Measurements from ENCODE around the gene SOHLH1. TPM values are rescaled to one million over a fixed set of nuclear protein-coding genes. Genes with fewer than 3 reads are reported as not detected.

Gene SOHLH1
- total RNA-seq, 1 donor from 2014 or later, result under 0.01 TPM

DNA sequence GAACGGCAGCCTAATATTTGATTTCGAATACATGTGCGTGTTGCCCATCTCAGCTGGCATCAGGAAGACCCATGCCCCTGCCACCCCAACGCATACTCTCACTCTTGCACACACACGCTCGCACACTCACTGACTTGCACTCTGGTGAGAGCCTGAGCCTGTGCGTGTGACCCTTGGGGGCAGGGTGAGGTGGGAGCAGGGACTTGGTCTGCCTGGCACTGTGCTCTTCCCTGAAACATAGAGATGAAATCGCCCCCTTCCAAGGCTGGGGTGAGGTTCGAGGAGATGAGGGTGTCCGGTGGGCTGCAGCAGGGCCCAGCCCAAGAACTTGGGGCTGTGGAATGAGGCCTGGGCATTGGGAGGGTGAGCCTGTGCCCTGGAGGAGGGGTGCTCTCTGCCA, 35.0 kb downstream of the SOHLH1 start:
- no peaks in the 10 kb centered on the region for H3K4me1 ChIP-seq (ENCODE audit: control insufficient read depth in 3 of 3, insufficient read depth in 3 of 3, low read length in 3 of 3)

GRCh38 chr9:135663857-135664256, 35.4 kb downstream of the SOHLH1 start:
- H3K4me3 ChIP-seq (ENCODE audit: low read length in 3 of 3), result no peak overlapping the region
- H3K9ac ChIP-seq (ENCODE audit: low read depth in 1 of 3, low read length in 3 of 3), result no peak overlapping the region
- peaks cover 11 to 36% (median 28%) of the 10 kb centered on the region in 3 donors for H3K27me3 ChIP-seq (ENCODE audit: control insufficient read depth in 3 of 3, insufficient read depth in 3 of 3, low read length in 3 of 3)
- H3K9me3 ChIP-seq (ENCODE audit: control insufficient read depth in 3 of 3, low read length in 3 of 3), result no peaks in the 10 kb centered on the region
- no peaks in the 10 kb centered on the region for H3K36me3 ChIP-seq (ENCODE audit: control insufficient read depth in 3 of 3, insufficient read depth in 3 of 3, low read length in 3 of 3)
- H3K27ac ChIP-seq (ENCODE audit: low read depth, low read length), result no peak overlapping the region
- H3K4me1 ChIP-seq (ENCODE audit: control insufficient read depth in 3 of 3, insufficient read depth in 3 of 3, low read length in 3 of 3), result no peaks in the 10 kb centered on the region

More for the DNA sequence above, 35.0 kb downstream of the SOHLH1 start:
- Histone ChIP-seq H3K9me3 (ENCODE audit: control insufficient read depth in 3 of 3, low read length in 3 of 3) (no peaks in the 10 kb centered on the region), H3K27me3 (ENCODE audit: control insufficient read depth in 3 of 3, insufficient read depth in 3 of 3, low read length in 3 of 3) (peaks cover 11 to 36% (median 28%) of the 10 kb centered on the region in 3 donors), H3K4me3 (ENCODE audit: low read length in 3 of 3) (no peak overlapping the region), H3K27ac (ENCODE audit: low read depth, low read length) (no peak overlapping the region), H3K9ac (ENCODE audit: low read depth in 1 of 3, low read length in 3 of 3) (no peak overlapping the region), H3K36me3 (ENCODE audit: control insufficient read depth in 3 of 3, insufficient read depth in 3 of 3, low read length in 3 of 3) (no peaks in the 10 kb centered on the region)

DNA sequence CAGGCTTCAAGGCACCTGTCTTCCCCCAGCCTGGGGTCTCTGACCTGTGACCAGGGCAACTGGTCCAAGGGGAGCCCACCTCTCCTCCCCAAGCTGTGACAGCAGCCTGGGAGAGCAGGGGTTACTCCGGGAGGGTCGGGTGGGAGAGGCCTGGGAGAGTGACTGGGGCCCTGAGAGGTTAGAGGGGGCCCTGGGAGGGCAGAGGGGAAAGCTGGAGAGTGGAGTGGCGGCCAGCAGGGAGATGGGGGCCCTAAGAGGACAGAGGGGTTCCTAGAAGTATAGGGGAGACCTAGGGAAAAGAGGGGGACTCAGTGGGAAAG, 35.9 kb downstream of the SOHLH1 start:
- Histone ChIP-seq H3K4me3 (ENCODE audit: low read length in 3 of 3) (no peak overlapping the region), H3K9me3 (ENCODE audit: control insufficient read depth in 3 of 3, low read length in 3 of 3) (no peaks in the 10 kb centered on the region), H3K9ac (ENCODE audit: low read depth in 1 of 3, low read length in 3 of 3) (no peak overlapping the region), H3K4me1 (ENCODE audit: control insufficient read depth in 3 of 3, insufficient read depth in 3 of 3, low read length in 3 of 3) (no peaks in the 10 kb centered on the region), H3K36me3 (ENCODE audit: control insufficient read depth in 3 of 3, insufficient read depth in 3 of 3, low read length in 3 of 3) (no peaks in the 10 kb centered on the region), H3K27me3 (ENCODE audit: control insufficient read depth in 3 of 3, insufficient read depth in 3 of 3, low read length in 3 of 3) (peaks cover 11 to 36% (median 28%) of the 10 kb centered on the region in 3 donors), H3K27ac (ENCODE audit: low read depth, low read length) (no peak overlapping the region)

GRCh38 chr9:135662758-135663450, 36.4 kb downstream of the SOHLH1 start, which contains the start of gene LCN9:
TSS of gene LCN9 (plus strand) at chr9:135663309. CDS start at chr9:135663322, 13 bp downstream.
- Histone ChIP-seq H3K9me3 (ENCODE audit: control insufficient read depth in 3 of 3, low read length in 3 of 3) (no peaks in the 10 kb centered on the region), H3K27me3 (ENCODE audit: control insufficient read depth in 3 of 3, insufficient read depth in 3 of 3, low read length in 3 of 3) (peaks cover 11 to 38% (median 30%) of the 10 kb centered on the region in 3 donors), H3K27ac (ENCODE audit: low read depth, low read length) (no peak within 1 kb of the TSS), H3K9ac (ENCODE audit: low read depth in 1 of 3, low read length in 3 of 3) (no peak within 1 kb of the TSS), H3K4me3 (ENCODE audit: low read length in 3 of 3) (no peak within 1 kb of the TSS), H3K36me3 (ENCODE audit: control insufficient read depth in 3 of 3, insufficient read depth in 3 of 3, low read length in 3 of 3) (no peaks in the 10 kb centered on the region), H3K4me1 (ENCODE audit: control insufficient read depth in 3 of 3, insufficient read depth in 3 of 3, low read length in 3 of 3) (no peaks in the 10 kb centered on the region)

DNA sequence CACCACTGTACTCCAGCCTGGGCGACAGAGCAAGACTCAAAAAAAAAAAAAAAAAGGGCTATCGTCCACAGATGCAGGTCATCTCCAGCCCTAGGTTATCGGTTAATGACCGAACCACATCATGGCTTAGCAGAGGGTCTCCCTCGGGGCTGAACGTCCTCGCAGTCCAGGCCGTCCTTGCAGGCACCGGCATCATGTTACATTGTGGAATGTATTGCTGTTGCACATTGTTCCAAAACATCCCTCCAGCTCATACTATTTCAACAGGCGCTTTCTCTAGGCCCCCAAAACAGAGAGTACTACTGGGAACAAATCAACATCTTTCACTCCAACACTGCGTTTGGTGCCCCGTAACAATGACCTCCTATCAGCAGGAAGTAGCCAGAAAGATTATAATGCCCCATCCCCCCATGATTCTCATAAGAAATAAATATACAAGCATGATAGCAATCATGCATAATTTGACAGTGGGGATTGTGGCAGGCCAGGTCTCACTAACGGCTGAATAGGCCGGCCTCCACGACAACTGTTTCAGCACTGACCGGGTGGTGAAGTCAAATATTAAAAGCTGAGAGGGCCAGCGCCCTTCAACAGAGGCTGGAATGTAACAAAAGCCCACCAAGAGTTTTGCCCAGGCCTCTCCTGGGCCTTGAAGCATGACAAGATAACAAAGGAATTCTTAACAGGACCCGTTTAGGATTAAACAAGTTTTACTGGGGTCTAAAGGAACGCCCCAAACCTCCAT, 37.3 kb downstream of the SOHLH1 start:
- no peaks in the 10 kb centered on the region for H3K4me1 ChIP-seq (ENCODE audit: control insufficient read depth in 3 of 3, insufficient read depth in 3 of 3, low read length in 3 of 3)
- no peaks in the 10 kb centered on the region for H3K9me3 ChIP-seq (ENCODE audit: control insufficient read depth in 3 of 3, low read length in 3 of 3)
- no peak overlapping the region for H3K9ac ChIP-seq (ENCODE audit: low read depth in 1 of 3, low read length in 3 of 3)
- no peaks in the 10 kb centered on the region for H3K36me3 ChIP-seq (ENCODE audit: control insufficient read depth in 3 of 3, insufficient read depth in 3 of 3, low read length in 3 of 3)
- no peak overlapping the region for H3K4me3 ChIP-seq (ENCODE audit: low read length in 3 of 3)
- no peak overlapping the region for H3K27ac ChIP-seq (ENCODE audit: low read depth, low read length)
- H3K27me3 ChIP-seq (ENCODE audit: control insufficient read depth in 3 of 3, insufficient read depth in 3 of 3, low read length in 3 of 3), result peaks cover 12 to 43% (median 25%) of the 10 kb centered on the region in 3 donors

DNA sequence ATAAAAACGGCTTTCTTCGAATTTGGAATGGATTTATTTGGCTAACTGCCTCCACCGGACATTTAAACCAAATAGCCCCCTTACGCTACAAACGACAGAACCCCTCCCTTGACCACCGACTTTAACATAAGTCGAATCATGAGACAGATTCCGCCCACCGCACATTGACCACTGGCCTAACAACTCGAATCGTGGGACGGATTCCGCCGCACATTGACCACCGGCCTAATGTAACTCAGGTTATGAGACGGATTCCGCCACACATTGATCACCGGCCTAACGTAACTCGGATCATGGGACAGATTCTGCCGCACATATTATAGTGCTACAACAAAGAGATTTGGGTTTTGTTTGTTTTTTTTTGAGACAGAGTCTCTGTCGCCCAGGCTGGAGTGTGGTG, 38.9 kb downstream of the SOHLH1 start:
- no peaks in the 10 kb centered on the region for H3K4me1 ChIP-seq (ENCODE audit: control insufficient read depth in 3 of 3, insufficient read depth in 3 of 3, low read length in 3 of 3)
- H3K36me3 ChIP-seq (ENCODE audit: control insufficient read depth in 3 of 3, insufficient read depth in 3 of 3, low read length in 3 of 3), result no peaks in the 10 kb centered on the region
- H3K9me3 ChIP-seq (ENCODE audit: control insufficient read depth in 3 of 3, low read length in 3 of 3), result no peaks in the 10 kb centered on the region
- no peak overlapping the region for H3K4me3 ChIP-seq (ENCODE audit: low read length in 3 of 3)
- H3K9ac ChIP-seq (ENCODE audit: low read depth in 1 of 3, low read length in 3 of 3), result no peak overlapping the region
- peaks cover 12 to 43% (median 18%) of the 10 kb centered on the region in 3 donors for H3K27me3 ChIP-seq (ENCODE audit: control insufficient read depth in 3 of 3, insufficient read depth in 3 of 3, low read length in 3 of 3)
- no peak overlapping the region for H3K27ac ChIP-seq (ENCODE audit: low read depth, low read length)

GRCh38 chr9:135659252-135659651, 40.0 kb downstream of the SOHLH1 start:
- Histone ChIP-seq H3K9me3 (ENCODE audit: control insufficient read depth in 3 of 3, low read length in 3 of 3) (no peaks in the 10 kb centered on the region), H3K9ac (ENCODE audit: low read depth in 1 of 3, low read length in 3 of 3) (no peak overlapping the region), H3K4me3 (ENCODE audit: low read length in 3 of 3) (no peak overlapping the region), H3K36me3 (ENCODE audit: control insufficient read depth in 3 of 3, insufficient read depth in 3 of 3, low read length in 3 of 3) (no peaks in the 10 kb centered on the region), H3K4me1 (ENCODE audit: control insufficient read depth in 3 of 3, insufficient read depth in 3 of 3, low read length in 3 of 3) (no peaks in the 10 kb centered on the region), H3K27me3 (ENCODE audit: control insufficient read depth in 3 of 3, insufficient read depth in 3 of 3, low read length in 3 of 3) (peaks cover 10 to 36% (median 15%) of the 10 kb centered on the region in 3 donors), H3K27ac (ENCODE audit: low read depth, low read length) (no peak overlapping the region)

- Histone ChIP-seq H3K27ac (ENCODE audit: low read depth, low read length) (no peak overlapping the region), H3K9ac (ENCODE audit: low read depth in 1 of 3, low read length in 3 of 3) (no peak overlapping the region), H3K4me1 (ENCODE audit: control insufficient read depth in 3 of 3, insufficient read depth in 3 of 3, low read length in 3 of 3) (no peaks in the 10 kb centered on the region), H3K9me3 (ENCODE audit: control insufficient read depth in 3 of 3, low read length in 3 of 3) (no peaks in the 10 kb centered on the region), H3K36me3 (ENCODE audit: control insufficient read depth in 3 of 3, insufficient read depth in 3 of 3, low read length in 3 of 3) (no peaks in the 10 kb centered on the region), H3K27me3 (ENCODE audit: control insufficient read depth in 3 of 3, insufficient read depth in 3 of 3, low read length in 3 of 3) (peaks cover 4 to 26% (median 15%) of the 10 kb centered on the region in 3 donors), H3K4me3 (ENCODE audit: low read length in 3 of 3) (no peak overlapping the region)
Measured at GRCh38 chr9:135657416-135657815, 41.9 kb downstream of the SOHLH1 start.

GRCh38 chr9:135655317-135655716, 44.0 kb downstream of the SOHLH1 start:
- Histone ChIP-seq H3K27ac (ENCODE audit: low read depth, low read length) (no peak overlapping the region), H3K9ac (ENCODE audit: low read depth in 1 of 3, low read length in 3 of 3) (no peak overlapping the region), H3K27me3 (ENCODE audit: control insufficient read depth in 3 of 3, insufficient read depth in 3 of 3, low read length in 3 of 3) (peaks cover 4 to 22% (median 11%) of the 10 kb centered on the region in 3 donors), H3K36me3 (ENCODE audit: control insufficient read depth in 3 of 3, insufficient read depth in 3 of 3, low read length in 3 of 3) (no peaks in the 10 kb centered on the region), H3K4me3 (ENCODE audit: low read length in 3 of 3) (no peak overlapping the region), H3K4me1 (ENCODE audit: control insufficient read depth in 3 of 3, insufficient read depth in 3 of 3, low read length in 3 of 3) (no peaks in the 10 kb centered on the region), H3K9me3 (ENCODE audit: control insufficient read depth in 3 of 3, low read length in 3 of 3) (peaks cover 0 to 3% (median 2%) of the 10 kb centered on the region in 3 donors)

DNA sequence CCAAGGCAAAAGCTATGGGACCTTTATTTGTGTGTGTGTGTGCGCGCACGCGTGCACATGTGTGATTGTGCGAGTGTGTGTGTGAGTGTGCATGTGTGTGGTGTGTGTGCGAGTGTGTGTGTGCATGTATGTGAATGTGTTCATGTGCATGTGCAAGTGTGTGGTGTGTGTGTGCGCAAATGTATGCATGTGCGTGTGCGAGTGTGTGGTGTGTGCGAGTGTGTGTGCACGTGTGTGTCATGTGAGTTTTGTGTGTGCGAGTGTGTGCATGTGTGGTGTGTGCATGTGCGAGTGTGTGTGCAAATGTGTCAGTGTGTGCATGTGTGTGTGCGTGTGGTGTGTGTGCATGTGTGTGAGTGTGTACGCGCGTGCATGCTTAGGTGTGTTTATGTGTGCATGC, 48.9 kb downstream of the SOHLH1 start:
- Histone ChIP-seq H3K27me3 (ENCODE audit: control insufficient read depth in 3 of 3, insufficient read depth in 3 of 3, low read length in 3 of 3) (peaks cover 0 to 8% (median 4%) of the 10 kb centered on the region in 3 donors), H3K36me3 (ENCODE audit: control insufficient read depth in 3 of 3, insufficient read depth in 3 of 3, low read length in 3 of 3) (no peaks in the 10 kb centered on the region), H3K9me3 (ENCODE audit: control insufficient read depth in 3 of 3, low read length in 3 of 3) (peaks cover 4 to 12% (median 7%) of the 10 kb centered on the region in 3 donors), H3K27ac (ENCODE audit: low read depth, low read length) (no peak overlapping the region), H3K9ac (ENCODE audit: low read depth in 1 of 3, low read length in 3 of 3) (no peak overlapping the region), H3K4me3 (ENCODE audit: low read length in 3 of 3) (no peak overlapping the region), H3K4me1 (ENCODE audit: control insufficient read depth in 3 of 3, insufficient read depth in 3 of 3, low read length in 3 of 3) (no peaks in the 10 kb centered on the region)
